H1 (cell line): Measurements from ENCODE around the gene AGPAT3. TPM values are rescaled to one million over a fixed set of nuclear protein-coding genes. Genes with fewer than 3 reads are reported as not detected.

Experiments used
- CTCF ChIA-PET: fragments of 300-600 bp; sonication (Branson Sonifier 250); formaldehyde crosslinking; loops from one replicate; lab custom pipeline; 2021; ENCODE audit not compliant: partially characterized antibody; lab: Charles Lee
- POLR2A ChIA-PET: fragments of 300-600 bp; sonication (Branson Sonifier 250); formaldehyde crosslinking; loops from one replicate; lab custom pipeline; 2021; ENCODE audit warnings: inconsistent platforms; ENCODE audit not compliant: partially characterized antibody; lab: Charles Lee
- DNase-seq, 2 experiments: peaks; one replicate each; pipeline versions ENCODE4 v3.0.0 to v3.0.0-alpha.2; 2010 to 2022; ENCODE audit warnings: low spot score in 2 of 2, low read depth in 1 of 2, mixed read lengths in 1 of 2
- FAIRE-seq: peaks from 2 replicates; lab custom pipeline; 2011; peaks lifted over from hg19 to GRCh38; lab: Jason Lieb, UNC
- H2AFZ ChIP-seq: 2 replicates; pipeline ENCODE4 v1.8.1; 2012; ENCODE audit warnings: low read length, inconsistent platforms
- H2AK5ac ChIP-seq: 2 replicates; pipeline ENCODE4 v1.6.1; 2013; ENCODE audit warnings: low read depth, low read length
- H2BK120ac ChIP-seq: replicated peaks from 2 replicates; pipeline ENCODE3; 2013; ENCODE audit warnings: low read depth, low read length, inconsistent platforms
- H2BK12ac ChIP-seq: 2 replicates; pipeline ENCODE4 v1.6.1; 2013; ENCODE audit warnings: low read depth, low read length
- H2BK15ac ChIP-seq: 2 replicates; pipeline ENCODE4 v1.6.1; 2013; ENCODE audit warnings: low read length
- H2BK20ac ChIP-seq: 2 replicates; pipeline ENCODE4 v1.6.1; 2013; ENCODE audit warnings: low read length
- H2BK5ac ChIP-seq: 2 replicates; pipeline ENCODE4 v1.6.1; 2013; ENCODE audit warnings: low read depth, low read length
- H3K14ac ChIP-seq: 2 replicates; pipeline ENCODE4 v1.6.1; 2013; ENCODE audit warnings: inconsistent platforms; ENCODE audit not compliant: insufficient read length
- H3K18ac ChIP-seq: 2 replicates; pipeline ENCODE4 v1.6.1; 2013; ENCODE audit warnings: low read length; ENCODE audit errors: extremely low read depth
- H3K23ac ChIP-seq: 2 replicates; pipeline ENCODE4 v1.6.1; 2013; ENCODE audit warnings: inconsistent platforms; ENCODE audit not compliant: insufficient read length
- H3K23me2 ChIP-seq: 2 replicates; pipeline ENCODE4 v1.6.1; 2013; ENCODE audit warnings: low read depth, low read length
- H3K27ac ChIP-seq: 2 replicates; pipeline ENCODE4 v1.6.1; 2011; ENCODE audit warnings: low read depth, low read length, inconsistent platforms
- H3K27me3 ChIP-seq, 4 experiments: replicated peaks in 1 of 4; 1 replicate in 1 of 4; 2 replicates in 3 of 4; pipeline versions ENCODE4 v1.6.1 to v1.8.1; 2011 to 2013; ENCODE audit warnings: low read length in 3 of 4, mild to moderate bottlenecking in 3 of 4, inconsistent platforms in 2 of 4, mixed read lengths in 2 of 4, moderate library complexity in 1 of 4; ENCODE audit not compliant: control insufficient read depth in 3 of 4, insufficient read depth in 3 of 4; ENCODE audit errors: extremely low read depth in 1 of 4
- H3K36me3 ChIP-seq, 4 experiments: 2 replicates each; pipeline versions ENCODE4 v1.6.1 to v1.8.1; 2011 to 2013; ENCODE audit warnings: mild to moderate bottlenecking in 4 of 4, low read length in 3 of 4, moderate library complexity in 2 of 4, control low read depth in 1 of 4, inconsistent platforms in 1 of 4; ENCODE audit not compliant: insufficient read depth in 4 of 4, control insufficient read depth in 2 of 4
- H3K4ac ChIP-seq: replicated peaks from 2 replicates; pipeline ENCODE3; 2013; ENCODE audit warnings: low read length, low read depth, mixed read lengths, inconsistent platforms; ENCODE audit not compliant: insufficient read length
- H3K4me1 ChIP-seq, 4 experiments: replicated peaks in 1 of 4; 1 replicate in 1 of 4; 2 replicates in 3 of 4; pipeline versions ENCODE4 v1.6.1 to v1.8.1; 2011 to 2013; ENCODE audit warnings: low read length in 3 of 4, inconsistent platforms in 2 of 4, mixed read lengths in 1 of 4; ENCODE audit not compliant: insufficient read depth in 4 of 4, control insufficient read depth in 3 of 4
- H3K4me2 ChIP-seq, 2 experiments: 2 replicates each; pipeline versions ENCODE4 v1.6.1 to v1.8.1; 2011 to 2013; ENCODE audit warnings: low read depth in 2 of 2, low read length in 2 of 2, control low read depth in 1 of 2, inconsistent platforms in 1 of 2, mild to moderate bottlenecking in 1 of 2; ENCODE audit not compliant: insufficient read depth in 1 of 2
- H3K4me3 ChIP-seq, 4 experiments: fragments of 200-600, 300-600 bp in 1 of 4; sonication (generic), shearing (Covaris generic), sonication (Bioruptor Twin) in 1 of 4; 2 replicates each; pipeline versions ENCODE4 v1.5.1 to v1.8.1; 2011 to 2016; ENCODE audit warnings: low read length in 4 of 4, low read depth in 3 of 4, control low read depth in 2 of 4, inconsistent platforms in 2 of 4, mild to moderate bottlenecking in 2 of 4, mixed read lengths in 1 of 4, moderate library complexity in 1 of 4; ENCODE audit not compliant: insufficient read depth in 2 of 4; ENCODE audit errors: extremely low read depth in 1 of 4
- H3K56ac ChIP-seq: replicated peaks from 2 replicates; pipeline ENCODE3; 2013; ENCODE audit warnings: low read depth, mild to moderate bottlenecking, mixed read lengths, low read length, inconsistent platforms; ENCODE audit not compliant: insufficient read length
- H3K79me1 ChIP-seq: 2 replicates; pipeline ENCODE4 v1.6.1; 2013; ENCODE audit warnings: low read depth, low read length, control low read depth
- H3K79me2 ChIP-seq, 2 experiments: 2 replicates each; pipeline versions ENCODE4 v1.6.1 to v1.8.1; 2012 to 2013; ENCODE audit warnings: low read length in 2 of 2, mild to moderate bottlenecking in 2 of 2, inconsistent platforms in 1 of 2; ENCODE audit not compliant: insufficient read depth in 2 of 2, control insufficient read depth in 1 of 2
- H3K9ac ChIP-seq, 4 experiments: replicated peaks in 1 of 4; 1 replicate in 1 of 4; 2 replicates in 3 of 4; pipeline versions ENCODE4 v1.6.1 to v1.8.1; 2011 to 2013; ENCODE audit warnings: low read depth in 3 of 4, low read length in 3 of 4, control low read depth in 2 of 4, mild to moderate bottlenecking in 2 of 4, moderate library complexity in 2 of 4, inconsistent platforms in 1 of 4; ENCODE audit errors: extremely low read depth in 1 of 4
- H3K9me3 ChIP-seq, 2 experiments: 2 replicates each; pipeline versions ENCODE4 v1.6.1 to v1.8.1; 2012 to 2013; ENCODE audit warnings: mild to moderate bottlenecking in 2 of 2, moderate library complexity in 2 of 2, control low read depth in 1 of 2, inconsistent platforms in 1 of 2, low read depth in 1 of 2, low read length in 1 of 2, mixed read lengths in 1 of 2; ENCODE audit not compliant: insufficient read depth in 2 of 2
- H4K20me1 ChIP-seq, 2 experiments: replicated peaks in 1 of 2; 2 replicates each; pipeline versions ENCODE3 to v1.8.1; 2011 to 2013; ENCODE audit warnings: inconsistent platforms in 2 of 2, low read length in 2 of 2, mild to moderate bottlenecking in 1 of 2; ENCODE audit not compliant: insufficient read depth in 2 of 2, control insufficient read depth in 1 of 2
- H4K5ac ChIP-seq: 2 replicates; pipeline ENCODE4 v1.6.1; 2013; ENCODE audit warnings: low read length, low read depth, mixed read lengths, inconsistent platforms; ENCODE audit not compliant: insufficient read length
- H4K8ac ChIP-seq: 2 replicates; pipeline ENCODE4 v1.8.0; 2013; ENCODE audit warnings: mild to moderate bottlenecking, moderate library complexity, low read length, inconsistent platforms; ENCODE audit not compliant: insufficient read depth; ENCODE audit errors: extremely low read depth
- H4K91ac ChIP-seq: replicated peaks from 2 replicates; pipeline ENCODE3; 2013; ENCODE audit warnings: low read length, mixed read lengths, inconsistent platforms; ENCODE audit not compliant: insufficient read length
- MAFK ChIP-seq: IDR thresholded peaks from 2 replicates; pipeline ENCODE4 v1.6.1; 2012; ENCODE audit warnings: low read depth, mild to moderate bottlenecking, improper control_type of control experiment, low read length
- WGBS, 2 experiments: shearing (Covaris generic) in 1 of 2; methylation state at CpG; one replicate each; pipeline versions ENCODE4 v1.1.6 to v1.1.7; 2013 to 2015; ENCODE audit warnings: low lambda C conversion rate in 2 of 2, mixed read lengths in 2 of 2, inconsistent platforms in 1 of 2, low coverage in 1 of 2, missing lambda C conversion rate in 1 of 2; ENCODE audit not compliant: insufficient replicate concordance in 2 of 2, insufficient coverage in 1 of 2, insufficient read length in 1 of 2; ENCODE audit errors: extremely low coverage in 1 of 2, missing lambda C conversion rate in 1 of 2; 5-methylcytosine and 5-hydroxymethylcytosine counted together
- polyA plus RNA-seq, 7 experiments: library from polyadenylated mRNA; depleted of rRNA in 3 of 7; stranded (reverse) in 5 of 7; unstranded in 2 of 7; fragments of >200 nt in 5 of 7; fragments of 200-250 nt in 2 of 7; gene quantifications; 1 replicate in 5 of 7; 2 replicates in 1 of 7; 4 replicates in 1 of 7; pipeline versions ENCODE4 v1.2.1 to v1.2.3, GENCODE V29; 2011 to 2013; ENCODE audit warnings: missing spikeins in 2 of 7, mixed read lengths in 2 of 7
- total RNA-seq: library from RNA; stranded (reverse); fragmentation: NEBNext Ultra II Directional; extraction: Animal tissue kit (Norgen Biotek cat#: 25700); gene quantifications from 2 replicates; pipeline ENCODE4 v1.2.1, GENCODE V29; 2021

The AGPAT3 gene
- total and polyA plus RNA-seq, 2 of the 8 experiments (the other 6 are each of a cell fraction or from before 2014, with no cell fraction given) = 5.8 to 7.3 TPM

- no peak overlapping the region for H3K56ac ChIP-seq
- peak overlapping the region; percentile 78 for H3K18ac ChIP-seq
- no peaks in the 10 kb centered on the region for H4K20me1 ChIP-seq
- no peak overlapping the region for H3K4ac ChIP-seq
- no peak overlapping the region for H4K8ac ChIP-seq
- no peaks in the 10 kb centered on the region; the same call in 1 of the 2 replicates for H3K23me2 ChIP-seq
- H3K36me3 ChIP-seq = no peaks in the 10 kb centered on the region
- H2BK15ac ChIP-seq = no peak overlapping the region
- no peaks in the 10 kb centered on the region for H3K79me1 ChIP-seq
- H3K9ac ChIP-seq = no peak overlapping the region
- H3K27me3 ChIP-seq = no peaks in the 10 kb centered on the region
- no peak for TF ChIP-seq MAFK
- no peak overlapping the region for H3K27ac ChIP-seq
- H3K4me1 ChIP-seq = peaks cover 5 to 16% (median 10%) of the 10 kb centered on the region in 4 experiments
- WGBS, 2 experiments = 53% methylated on average over 3 of the region's 3 CpGs; no CpG with 5 or more reads in 1 of the 2 experiments
- H2BK5ac ChIP-seq = no peak overlapping the region; the same call in 1 of the 2 replicates
- H3K23ac ChIP-seq = no peak overlapping the region
- H3K14ac ChIP-seq = no peak overlapping the region
- no peak overlapping the region for H2BK120ac ChIP-seq
- ChIA-PET POLR2A (no interaction called here), CTCF (interaction anchor here (1.1 to 4.0 kb wide), 6 partner anchors 10 to 86 kb away, joined by 3 to 13 read pairs (median 4); no protein-coding TSS in a partner anchor)
- no peak overlapping the region for H2AK5ac ChIP-seq
- no peak overlapping the region for H4K91ac ChIP-seq
- peak overlapping the region in 1 of 4 experiments; percentile 0; a peak in 1 of 8 replicates for H3K4me3 ChIP-seq
- peak overlapping the region; percentile 33 to 36; a peak in 2 of 4 replicates for H3K4me2 ChIP-seq
- no peaks in the 10 kb centered on the region for H3K79me2 ChIP-seq
- no peak overlapping the region for H4K5ac ChIP-seq
- FAIRE-seq (no peak), DNase-seq (no peak)
- H2AFZ ChIP-seq = no peak overlapping the region
- no peaks in the 10 kb centered on the region for H3K9me3 ChIP-seq
- H2BK12ac ChIP-seq = no peak overlapping the region
- H2BK20ac ChIP-seq = no peak overlapping the region
Observed at GRCh38 chr21:43889069-43889468, 24.0 kb downstream of the AGPAT3 start.
